ENCODE measurements around the gene RPA4.
"Not testable (repeated sequence)": the region's sequence is repeated elsewhere in the genome, so short reads cannot be mapped to it uniquely, and the experiment has no call there.

DNA sequence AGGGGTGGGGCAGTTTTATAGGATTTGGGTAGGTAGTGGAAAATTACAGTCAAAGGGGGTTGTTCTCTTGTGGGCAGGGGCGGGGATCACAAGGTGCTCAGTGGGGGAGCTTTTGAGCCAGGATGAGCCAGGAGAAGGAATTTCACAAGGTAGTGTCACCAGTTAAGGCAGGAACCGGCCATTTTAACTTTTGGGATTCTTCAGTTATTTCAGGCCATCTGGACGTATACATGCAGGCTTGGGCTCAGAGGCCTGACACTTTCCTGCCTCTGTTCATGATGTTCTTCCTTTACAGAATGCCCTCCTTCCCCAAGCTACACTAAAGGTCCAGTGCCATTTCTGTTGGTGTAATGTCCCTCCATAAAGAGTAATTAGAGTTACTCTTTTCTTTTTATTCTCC is 41.8 kb upstream of the RPA4 start:
- TF ChIP-seq, protein P1, sequence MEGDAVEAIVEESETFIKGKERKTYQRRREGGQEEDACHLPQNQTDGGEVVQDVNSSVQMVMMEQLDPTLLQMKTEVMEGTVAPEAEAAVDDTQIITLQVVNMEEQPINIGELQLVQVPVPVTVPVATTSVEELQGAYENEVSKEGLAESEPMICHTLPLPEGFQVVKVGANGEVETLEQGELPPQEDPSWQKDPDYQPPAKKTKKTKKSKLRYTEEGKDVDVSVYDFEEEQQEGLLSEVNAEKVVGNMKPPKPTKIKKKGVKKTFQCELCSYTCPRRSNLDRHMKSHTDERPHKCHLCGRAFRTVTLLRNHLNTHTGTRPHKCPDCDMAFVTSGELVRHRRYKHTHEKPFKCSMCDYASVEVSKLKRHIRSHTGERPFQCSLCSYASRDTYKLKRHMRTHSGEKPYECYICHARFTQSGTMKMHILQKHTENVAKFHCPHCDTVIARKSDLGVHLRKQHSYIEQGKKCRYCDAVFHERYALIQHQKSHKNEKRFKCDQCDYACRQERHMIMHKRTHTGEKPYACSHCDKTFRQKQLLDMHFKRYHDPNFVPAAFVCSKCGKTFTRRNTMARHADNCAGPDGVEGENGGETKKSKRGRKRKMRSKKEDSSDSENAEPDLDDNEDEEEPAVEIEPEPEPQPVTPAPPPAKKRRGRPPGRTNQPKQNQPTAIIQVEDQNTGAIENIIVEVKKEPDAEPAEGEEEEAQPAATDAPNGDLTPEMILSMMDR (conservative IDR thresholded peaks at IDR 0.05; ENCODE audit: low read depth in 2 of 2), result not testable (repeated sequence)
- not testable (repeated sequence) for TF ChIP-seq JUNB (IDR thresholded peaks at IDR 0.05; ENCODE audit: unreplicated experiment); EZH2 (IDR thresholded peaks at IDR 0.05; ENCODE audit: low read depth, unreplicated experiment); POLR2AphosphoS5 (IDR thresholded peaks at IDR 0.05; ENCODE audit: low read depth); EZH2phosphoT487 (IDR thresholded peaks at IDR 0.05; ENCODE audit: unreplicated experiment); STAT1 (IDR thresholded peaks at IDR 0.05; ENCODE audit: unreplicated experiment); CREB1 (CRISPR knock-in tag; IDR thresholded peaks at IDR 0.05; ENCODE audit: low read depth); NANOG (IDR thresholded peaks at IDR 0.05; ENCODE audit: borderline replicate concordance)
- TF ChIP-seq, protein P2, sequence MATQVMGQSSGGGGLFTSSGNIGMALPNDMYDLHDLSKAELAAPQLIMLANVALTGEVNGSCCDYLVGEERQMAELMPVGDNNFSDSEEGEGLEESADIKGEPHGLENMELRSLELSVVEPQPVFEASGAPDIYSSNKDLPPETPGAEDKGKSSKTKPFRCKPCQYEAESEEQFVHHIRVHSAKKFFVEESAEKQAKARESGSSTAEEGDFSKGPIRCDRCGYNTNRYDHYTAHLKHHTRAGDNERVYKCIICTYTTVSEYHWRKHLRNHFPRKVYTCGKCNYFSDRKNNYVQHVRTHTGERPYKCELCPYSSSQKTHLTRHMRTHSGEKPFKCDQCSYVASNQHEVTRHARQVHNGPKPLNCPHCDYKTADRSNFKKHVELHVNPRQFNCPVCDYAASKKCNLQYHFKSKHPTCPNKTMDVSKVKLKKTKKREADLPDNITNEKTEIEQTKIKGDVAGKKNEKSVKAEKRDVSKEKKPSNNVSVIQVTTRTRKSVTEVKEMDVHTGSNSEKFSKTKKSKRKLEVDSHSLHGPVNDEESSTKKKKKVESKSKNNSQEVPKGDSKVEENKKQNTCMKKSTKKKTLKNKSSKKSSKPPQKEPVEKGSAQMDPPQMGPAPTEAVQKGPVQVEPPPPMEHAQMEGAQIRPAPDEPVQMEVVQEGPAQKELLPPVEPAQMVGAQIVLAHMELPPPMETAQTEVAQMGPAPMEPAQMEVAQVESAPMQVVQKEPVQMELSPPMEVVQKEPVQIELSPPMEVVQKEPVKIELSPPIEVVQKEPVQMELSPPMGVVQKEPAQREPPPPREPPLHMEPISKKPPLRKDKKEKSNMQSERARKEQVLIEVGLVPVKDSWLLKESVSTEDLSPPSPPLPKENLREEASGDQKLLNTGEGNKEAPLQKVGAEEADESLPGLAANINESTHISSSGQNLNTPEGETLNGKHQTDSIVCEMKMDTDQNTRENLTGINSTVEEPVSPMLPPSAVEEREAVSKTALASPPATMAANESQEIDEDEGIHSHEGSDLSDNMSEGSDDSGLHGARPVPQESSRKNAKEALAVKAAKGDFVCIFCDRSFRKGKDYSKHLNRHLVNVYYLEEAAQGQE (IDR thresholded peaks at IDR 0.05; ENCODE audit: unreplicated experiment), result not testable (repeated sequence)
- TF ChIP-seq, protein P3, sequence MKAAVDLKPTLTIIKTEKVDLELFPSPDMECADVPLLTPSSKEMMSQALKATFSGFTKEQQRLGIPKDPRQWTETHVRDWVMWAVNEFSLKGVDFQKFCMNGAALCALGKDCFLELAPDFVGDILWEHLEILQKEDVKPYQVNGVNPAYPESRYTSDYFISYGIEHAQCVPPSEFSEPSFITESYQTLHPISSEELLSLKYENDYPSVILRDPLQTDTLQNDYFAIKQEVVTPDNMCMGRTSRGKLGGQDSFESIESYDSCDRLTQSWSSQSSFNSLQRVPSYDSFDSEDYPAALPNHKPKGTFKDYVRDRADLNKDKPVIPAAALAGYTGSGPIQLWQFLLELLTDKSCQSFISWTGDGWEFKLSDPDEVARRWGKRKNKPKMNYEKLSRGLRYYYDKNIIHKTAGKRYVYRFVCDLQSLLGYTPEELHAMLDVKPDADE (IDR thresholded peaks at IDR 0.05), result not testable (repeated sequence)

Data from GM23338 (cell line).